Mesodermal cell (in vitro differentiated cells): ENCODE results near the gene MAST4.

Experiments
- H3K27ac ChIP-seq: 2 replicates; pipeline ENCODE4 v1.7.0; 2013; ENCODE audit warnings: mild to moderate bottlenecking, low read depth, low read length, moderate library complexity; ENCODE audit not compliant: severe bottlenecking
- H3K36me3 ChIP-seq: 2 replicates; pipeline ENCODE4 v1.7.1; 2013; ENCODE audit warnings: mild to moderate bottlenecking, low read length, moderate library complexity; ENCODE audit not compliant: control insufficient read depth, insufficient read depth
- H3K4me1 ChIP-seq: one replicate; pipeline ENCODE4 v1.7.1; 2013; ENCODE audit warnings: mild to moderate bottlenecking, low read length; ENCODE audit not compliant: insufficient read depth, control insufficient read depth, poor library complexity, severe bottlenecking
- H3K4me3 ChIP-seq: 2 replicates; pipeline ENCODE4 v1.7.0; 2013; ENCODE audit warnings: low read length, control low read depth, mild to moderate bottlenecking; ENCODE audit not compliant: insufficient read depth, poor library complexity, severe bottlenecking; ENCODE audit errors: extremely low read depth
- H3K9me3 ChIP-seq: 2 replicates; pipeline ENCODE4 v1.7.1; 2013; ENCODE audit warnings: mild to moderate bottlenecking, low read length, moderate library complexity; ENCODE audit not compliant: control insufficient read depth
- WGBS, 2 experiments: methylation state at CpG; one replicate each; pipeline ENCODE4 v1.1.5; 2013; ENCODE audit warnings: missing lambda C conversion rate in 2 of 2; ENCODE audit not compliant: insufficient coverage in 2 of 2; 5-methylcytosine and 5-hydroxymethylcytosine counted together

Gene MAST4

DNA sequence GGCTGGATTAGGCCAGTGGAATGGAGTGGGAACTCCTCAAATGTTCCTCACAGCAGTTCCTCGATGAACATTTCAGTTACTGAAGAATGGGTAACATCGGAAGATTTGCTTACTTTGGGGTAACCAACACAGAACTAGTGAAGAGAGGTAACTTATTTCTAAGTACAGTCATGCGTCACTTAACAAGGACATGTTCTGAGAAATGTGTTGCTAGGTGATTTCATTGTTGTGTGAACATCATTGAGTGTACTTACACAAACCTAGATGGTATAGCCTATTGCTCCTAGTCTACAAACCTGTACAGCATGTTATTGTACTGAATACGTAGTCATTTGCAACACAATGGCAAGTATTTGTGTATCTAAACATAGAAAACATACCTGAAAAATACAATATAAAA lies 228.3 kb downstream of the MAST4 start:
- WGBS, 2 experiments = 100% methylated on average over 2 to 3 of the region's 4 CpGs
- Histone ChIP-seq H3K27ac (no peak overlapping the region), H3K36me3 (no peaks in the 10 kb centered on the region), H3K9me3 (no peaks in the 10 kb centered on the region), H3K4me3 (no peak overlapping the region), H3K4me1 (peaks cover 4% of the 10 kb centered on the region)

DNA sequence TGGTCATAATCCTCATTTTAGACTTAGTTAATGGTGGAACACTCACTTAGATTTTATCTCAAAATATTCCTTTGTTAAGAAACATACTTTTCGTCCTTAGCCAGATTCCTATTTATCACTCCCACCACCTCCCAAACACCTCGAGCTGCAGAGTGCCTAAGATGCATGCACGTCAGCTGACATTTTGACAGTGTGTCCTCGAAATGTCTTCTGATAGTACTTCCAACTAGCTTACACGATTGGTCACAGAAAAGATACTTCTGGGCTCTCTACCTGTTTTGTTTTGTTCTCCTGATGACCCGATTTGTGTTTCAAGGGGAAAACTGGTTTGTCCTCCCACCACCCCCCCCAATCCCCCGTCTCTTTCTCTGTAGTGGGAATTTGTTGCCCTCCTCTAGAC lies 230.1 kb downstream of the MAST4 start:
- WGBS, 2 experiments = 81 to 83% methylated on average over 5 of the region's 7 CpGs
- Histone ChIP-seq H3K9me3 (no peaks in the 10 kb centered on the region), H3K27ac (no peak overlapping the region), H3K4me3 (no peak overlapping the region), H3K36me3 (no peaks in the 10 kb centered on the region), H3K4me1 (peaks cover 7% of the 10 kb centered on the region)

DNA sequence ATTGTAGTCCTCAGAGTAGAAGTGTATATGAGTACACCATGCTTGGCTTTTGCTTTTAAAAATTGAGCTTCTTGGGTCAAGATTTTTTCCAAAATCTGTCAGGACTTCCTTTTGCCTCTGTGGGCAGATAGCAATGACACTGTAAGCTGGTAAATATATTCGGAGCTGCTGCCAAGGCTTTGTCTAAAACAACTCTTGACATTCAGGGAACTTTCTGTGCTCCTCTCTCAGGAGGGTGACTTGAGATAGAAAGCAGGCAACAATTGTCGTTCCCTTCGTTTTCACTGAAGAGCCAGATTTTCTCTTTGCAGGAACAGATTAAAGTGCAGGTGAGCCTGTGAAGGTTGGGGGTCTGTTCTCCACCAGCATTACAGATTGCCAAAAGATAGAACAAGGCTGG lies 230.5 kb downstream of the MAST4 start:
- Histone ChIP-seq H3K36me3 (no peaks in the 10 kb centered on the region), H3K9me3 (no peaks in the 10 kb centered on the region), H3K27ac (no peak overlapping the region), H3K4me3 (no peak overlapping the region), H3K4me1 (peaks cover 7% of the 10 kb centered on the region)
- WGBS, 2 experiments = 50 to 67% methylated on average over 3 of the region's 3 CpGs

DNA sequence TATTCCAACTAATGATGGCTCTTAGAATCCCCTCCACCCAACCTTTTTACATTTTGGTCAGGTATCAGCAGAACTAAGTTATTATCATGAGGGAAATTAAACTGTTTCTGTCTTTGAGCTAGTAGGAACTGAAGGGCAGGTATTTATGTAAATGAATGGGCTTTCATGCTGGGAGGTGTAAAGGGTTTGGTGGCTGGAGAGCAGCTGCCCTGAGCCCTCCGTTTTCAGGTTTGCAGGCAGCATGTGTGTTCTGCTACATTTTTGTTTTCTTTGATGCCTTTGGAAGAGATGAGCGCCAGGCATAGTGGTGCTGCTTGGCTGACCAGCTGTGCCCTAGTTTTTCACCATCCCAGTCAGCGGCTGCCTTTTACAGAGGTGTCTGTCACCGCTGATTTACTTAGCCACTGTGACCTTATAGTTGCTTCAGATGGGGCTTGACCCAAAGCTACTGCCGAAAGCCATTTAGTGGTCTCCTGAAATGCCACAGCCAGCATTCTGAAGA lies 231.9 kb downstream of the MAST4 start:
- peaks cover 16% of the 10 kb centered on the region for H3K4me1 ChIP-seq
- H3K4me3 ChIP-seq = peak overlapping the region; percentile 30
- no peak overlapping the region for H3K27ac ChIP-seq
- H3K9me3 ChIP-seq = no peaks in the 10 kb centered on the region
- H3K36me3 ChIP-seq = no peaks in the 10 kb centered on the region
- WGBS, 2 experiments = 5 to 11% methylated on average over 5 of the region's 5 CpGs

DNA sequence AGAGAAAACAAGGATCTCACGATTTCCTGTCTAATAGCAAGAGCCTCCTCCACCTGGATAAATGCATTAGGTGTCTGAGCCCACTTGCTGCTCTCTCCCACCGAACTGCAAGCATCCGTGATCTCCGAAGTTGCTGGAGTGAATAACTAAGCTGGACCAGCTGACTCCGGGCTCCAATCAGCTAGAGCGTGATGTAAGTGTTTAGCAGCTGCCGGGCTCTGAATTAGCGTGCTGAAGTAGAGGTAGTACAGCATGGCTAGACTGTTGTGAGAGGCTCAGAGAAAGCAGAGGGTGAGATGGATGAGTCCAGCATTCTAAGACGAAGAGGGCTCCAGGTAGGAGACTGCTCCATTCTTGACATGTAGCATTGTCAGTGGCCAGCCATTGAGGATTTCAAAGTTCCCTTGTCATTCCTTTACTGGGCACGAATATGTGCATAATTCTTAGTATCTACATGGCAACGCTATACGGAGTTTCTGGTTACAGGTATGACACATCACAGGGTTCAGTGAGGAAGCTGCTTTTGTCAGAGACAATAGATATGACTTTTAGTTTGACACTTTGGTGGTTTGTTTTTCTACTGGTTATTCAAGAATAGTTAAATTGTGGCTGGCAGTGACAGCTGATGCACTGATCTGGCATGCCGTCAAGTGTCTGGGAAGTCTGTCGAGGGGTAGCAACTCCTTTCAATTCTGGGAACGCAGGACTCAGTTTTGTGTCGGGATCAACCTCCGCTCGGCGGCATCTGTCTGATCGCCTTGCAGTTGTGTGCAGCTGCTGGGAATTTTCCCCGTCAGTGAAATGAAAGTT lies 232.6 kb downstream of the MAST4 start:
- H3K4me1 ChIP-seq = peaks cover 16% of the 10 kb centered on the region
- peak overlapping the region; percentile 81 for H3K27ac ChIP-seq
- H3K9me3 ChIP-seq = no peaks in the 10 kb centered on the region
- peak overlapping the region; percentile 30 for H3K4me3 ChIP-seq
- no peaks in the 10 kb centered on the region for H3K36me3 ChIP-seq
- 7 to 17% methylated on average over 16 to 20 of the region's 21 CpGs for WGBS, 2 experiments

DNA sequence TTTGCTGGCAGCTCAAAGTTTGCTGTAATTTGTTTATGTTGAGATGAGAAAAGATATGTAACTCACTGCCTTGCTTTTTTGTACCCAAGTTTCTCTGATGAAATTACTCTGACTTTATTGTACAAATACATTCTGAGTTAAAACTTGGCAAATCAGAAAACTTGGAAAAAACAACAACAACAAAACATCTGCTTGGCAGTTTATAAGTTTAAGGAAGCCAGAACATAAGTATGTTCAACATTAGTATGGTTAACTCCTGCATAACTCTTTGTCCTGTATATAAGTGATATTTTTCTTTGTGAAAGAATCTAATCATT lies 233.1 kb downstream of the MAST4 start:
- H3K4me1 ChIP-seq = peaks cover 16% of the 10 kb centered on the region
- peak overlapping the region; percentile 30 for H3K4me3 ChIP-seq
- H3K27ac ChIP-seq = peak overlapping the region; percentile 81
- no peaks in the 10 kb centered on the region for H3K9me3 ChIP-seq
- no peaks in the 10 kb centered on the region for H3K36me3 ChIP-seq

DNA sequence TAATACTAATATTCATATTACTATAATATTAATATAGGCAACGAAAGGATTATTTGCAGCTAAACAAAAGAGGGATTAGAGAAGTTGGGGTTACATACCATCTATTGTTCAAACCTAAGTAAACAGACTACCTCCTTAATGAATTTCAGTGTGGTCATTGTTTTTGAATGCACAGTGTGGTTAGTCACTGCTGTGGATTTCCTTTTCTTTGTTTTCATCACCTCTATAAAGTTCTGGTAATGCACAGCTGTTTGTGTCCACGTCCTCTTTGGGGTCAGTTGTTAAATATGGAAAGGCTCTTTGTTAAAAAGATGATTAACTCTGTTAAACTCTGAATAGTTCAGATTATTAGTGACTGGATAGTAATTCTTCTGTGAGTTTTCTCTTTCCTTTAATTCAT lies 233.6 kb downstream of the MAST4 start:
- WGBS, 2 experiments = no CpG with 5 or more reads among the region's 2 CpGs
- H3K36me3 ChIP-seq = no peaks in the 10 kb centered on the region
- H3K4me1 ChIP-seq = peaks cover 16% of the 10 kb centered on the region
- peak overlapping the region; percentile 76 for H3K27ac ChIP-seq
- no peaks in the 10 kb centered on the region for H3K9me3 ChIP-seq
- H3K4me3 ChIP-seq = no peak overlapping the region

DNA sequence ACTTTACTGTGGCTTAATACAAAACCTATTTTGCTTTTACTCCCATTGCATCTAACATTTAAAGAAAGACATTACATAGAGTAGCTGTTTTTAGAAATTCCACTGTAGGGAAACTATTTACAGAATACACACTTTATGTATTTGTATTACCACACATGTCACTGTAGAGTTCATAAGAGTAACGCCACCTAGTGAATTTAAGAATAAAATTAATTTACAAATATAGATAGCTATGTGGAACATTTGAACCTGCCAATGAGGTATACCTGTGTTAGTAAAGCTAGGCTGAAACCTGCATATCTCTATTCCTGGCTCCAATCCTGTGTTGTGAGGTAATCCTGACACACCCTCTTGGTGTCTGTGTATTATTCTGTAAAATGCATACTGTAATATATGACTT lies 234.4 kb downstream of the MAST4 start:
- H3K4me3 ChIP-seq = no peak overlapping the region

DNA sequence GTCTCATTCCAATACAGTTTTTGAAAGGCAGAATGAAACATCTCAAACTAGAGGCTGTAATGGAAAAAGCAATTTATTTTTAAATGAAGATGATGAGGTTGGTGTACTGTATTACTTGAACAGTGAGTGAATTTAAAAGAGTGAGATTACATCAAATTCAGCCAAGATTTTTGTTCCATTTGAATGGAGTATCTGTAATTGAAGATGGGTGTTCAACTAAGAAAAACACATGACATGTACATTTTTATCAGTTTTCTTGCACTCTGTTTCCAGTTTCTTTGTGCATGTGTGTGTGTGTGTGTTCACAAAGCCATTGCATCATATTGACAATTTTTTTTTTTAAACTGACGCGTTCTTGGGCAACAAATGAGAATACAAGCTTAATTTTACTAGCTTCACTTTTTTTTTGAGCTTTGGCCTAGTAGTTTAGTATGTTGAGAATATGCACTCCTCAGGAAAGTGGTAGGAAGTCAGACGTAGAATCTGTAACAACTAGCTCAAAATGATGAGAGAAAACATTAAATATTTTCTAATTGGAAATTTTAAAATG lies 243.5 kb downstream of the MAST4 start:
- WGBS, 2 experiments = no CpG with 5 or more reads among the region's 3 CpGs
- H3K4me1 ChIP-seq = peaks cover 8% of the 10 kb centered on the region
- no peaks in the 10 kb centered on the region for H3K9me3 ChIP-seq
- H3K36me3 ChIP-seq = no peaks in the 10 kb centered on the region
- no peak overlapping the region for H3K27ac ChIP-seq
- no peak overlapping the region for H3K4me3 ChIP-seq

More for the DNA sequence above, 234.4 kb downstream of the MAST4 start:
- Histone ChIP-seq H3K9me3 (no peaks in the 10 kb centered on the region), H3K36me3 (no peaks in the 10 kb centered on the region), H3K4me1 (peaks cover 16% of the 10 kb centered on the region), H3K27ac (no peak overlapping the region)
- whole genome bisulfite sequencing, 2 experiments = no CpG with 5 or more reads among the region's 1 CpG

DNA sequence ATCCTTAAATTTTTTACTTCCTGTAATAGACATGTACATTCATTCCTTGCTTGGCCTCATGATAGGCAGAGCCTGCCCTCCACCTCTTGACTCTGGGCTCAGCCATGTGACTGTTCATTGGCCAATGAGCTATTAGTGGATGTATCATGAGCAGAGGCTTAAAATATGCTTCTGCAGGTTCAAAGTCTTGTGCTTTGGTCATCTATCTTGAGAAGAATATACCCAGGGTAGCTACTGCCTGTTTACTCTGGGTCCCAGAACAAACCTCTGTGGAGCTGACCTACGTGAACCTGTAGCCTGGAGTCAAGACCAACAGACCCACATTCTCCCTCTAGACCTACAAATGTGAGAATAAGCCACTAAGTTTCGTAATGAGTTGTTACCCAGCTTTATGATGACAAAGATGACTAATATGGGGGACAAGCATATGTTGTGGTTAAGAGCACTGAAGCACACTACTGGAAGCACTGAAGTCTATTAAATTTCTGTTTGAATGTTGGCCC lies 244.4 kb downstream of the MAST4 start:
- Histone ChIP-seq H3K9me3 (no peaks in the 10 kb centered on the region), H3K4me3 (no peak overlapping the region), H3K36me3 (no peaks in the 10 kb centered on the region), H3K27ac (no peak overlapping the region), H3K4me1 (peaks cover 8% of the 10 kb centered on the region)
- 100% methylated on average over 1 of the region's 2 CpGs; no CpG with 5 or more reads in 1 of the 2 experiments for WGBS, 2 experiments

DNA sequence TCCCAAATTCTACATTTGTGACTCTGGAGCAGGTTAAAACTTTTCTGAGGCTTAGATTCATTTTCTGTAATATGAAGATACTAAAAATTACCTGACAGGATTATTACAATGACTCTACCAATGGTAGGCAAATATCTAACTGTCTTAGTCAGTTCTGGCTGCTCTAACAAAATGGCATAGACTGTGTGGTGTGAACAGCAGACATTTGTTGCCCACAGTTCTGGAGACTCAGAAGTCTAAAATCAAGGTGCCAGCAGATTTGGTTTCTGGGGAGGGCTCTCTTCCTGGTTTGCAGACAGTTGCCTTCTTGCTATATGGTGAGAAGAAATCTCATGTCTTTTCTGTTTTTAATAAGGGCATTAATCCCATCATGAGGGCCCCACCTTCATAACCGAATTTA lies 245.1 kb downstream of the MAST4 start:
- Histone ChIP-seq H3K4me1 (peaks cover 8% of the 10 kb centered on the region), H3K9me3 (no peaks in the 10 kb centered on the region), H3K4me3 (no peak overlapping the region), H3K27ac (no peak overlapping the region), H3K36me3 (no peaks in the 10 kb centered on the region)
- WGBS, 2 experiments = no CpG with 5 or more reads among the region's 1 CpG
